Stimulated activated CD4-positive, alpha-beta T cell treated with anti-CD3 and anti-CD28 coated beads, Interleukin-4, amount 100 ng/mL, for 48 hours (primary cell): ENCODE results near the gene VANGL2.
A peak's percentile ranks its signal among the peaks of the same experiment; 100 is the strongest.

Experiments used
- DNase-seq, 2 donors: peaks; one replicate each; pipeline ENCODE4 v3.0.0-alpha.2; 2020; ENCODE audit warnings: low read depth in 2 of 2

The VANGL2 gene

DNA sequence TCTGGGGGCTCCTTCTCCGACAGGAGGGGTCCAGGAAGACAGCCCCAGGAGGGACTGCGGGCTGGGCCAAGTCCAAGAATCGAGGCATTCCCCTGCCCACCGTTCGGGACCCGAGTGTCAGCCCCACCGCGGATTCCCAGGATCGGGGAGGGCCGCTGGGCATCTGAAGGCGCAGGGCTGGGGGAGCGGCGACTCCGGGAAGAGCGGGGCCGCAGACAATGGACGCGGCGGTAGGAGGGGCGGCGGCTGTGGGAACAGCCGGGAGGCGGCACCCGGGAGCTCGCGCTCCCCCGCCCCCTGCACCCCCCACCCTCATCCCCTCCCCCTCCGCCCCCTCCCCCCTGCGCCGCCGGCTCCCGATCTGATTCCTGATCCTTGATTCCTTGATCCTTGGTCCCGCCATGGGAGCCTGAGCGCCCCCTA is at the start of gene VANGL2:
Gene VANGL2, plus strand, starts transcription at position 342 of the 423 bp plus-strand sequence. CDS start 15,274 bp downstream, outside the sequence.
- DNase-seq: peak; percentile 30 to 47

- no peak for DNase-seq
These were observed 48.7 kb upstream of the VANGL2 start for GRCh38 chr1:160351629-160352028.

DNA sequence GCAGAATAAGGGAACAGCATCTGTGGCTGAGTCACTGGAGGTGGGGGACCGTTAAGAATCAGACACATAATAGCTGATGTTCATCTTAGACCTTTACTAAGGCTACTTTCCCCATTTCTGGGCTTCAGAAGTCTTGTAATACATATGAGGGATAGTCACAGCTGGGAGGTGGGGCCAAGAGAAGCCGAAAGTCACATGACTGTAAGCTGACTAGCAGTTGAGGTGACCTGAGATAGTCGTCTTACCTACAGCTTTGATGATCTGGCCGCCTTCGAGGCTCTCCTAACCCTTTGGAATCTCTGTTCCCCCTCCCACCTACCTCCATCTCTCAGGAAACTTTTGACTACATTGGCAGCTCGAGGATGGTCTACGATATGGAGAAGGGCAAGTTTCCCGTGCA is 47.8 kb upstream of the VANGL2 start:
- no peak for DNase-seq

- no peak for DNase-seq
These were observed 47.1 kb upstream of the VANGL2 start for GRCh38 chr1:160353223-160353622.

DNA sequence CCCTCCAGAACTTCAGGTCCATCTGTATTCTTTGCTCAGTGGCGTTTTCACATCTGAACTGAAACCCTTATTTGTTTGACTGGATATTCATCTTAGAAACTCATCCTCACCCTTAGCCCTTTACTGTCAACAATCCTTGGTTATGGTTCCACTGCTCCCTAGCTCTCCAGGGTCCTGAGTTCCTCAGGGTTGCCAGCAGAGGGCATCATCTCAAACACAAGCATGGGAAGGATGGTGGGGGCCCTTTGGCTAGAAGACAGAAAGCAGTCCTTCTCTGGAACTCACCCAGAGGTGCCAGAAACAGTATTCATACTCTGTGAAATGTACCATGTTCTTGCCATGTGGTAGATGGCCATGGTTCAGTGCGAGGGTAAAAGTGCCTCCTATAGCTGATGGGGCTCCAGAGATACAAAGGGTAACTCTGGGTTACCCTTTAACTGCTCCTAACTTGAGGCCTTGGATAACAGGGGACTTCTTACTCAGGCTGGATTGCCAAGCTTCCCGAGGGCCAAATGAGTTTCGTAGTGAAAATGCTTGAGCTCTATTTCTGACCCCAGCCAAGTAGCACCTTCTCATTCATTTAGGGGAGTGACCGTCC is 45.9 kb upstream of the VANGL2 start:
- DNase-seq: no peak

GRCh38 chr1:160357286-160358002 is 42.9 kb upstream of the VANGL2 start:
- DNase-seq: no peak

DNA sequence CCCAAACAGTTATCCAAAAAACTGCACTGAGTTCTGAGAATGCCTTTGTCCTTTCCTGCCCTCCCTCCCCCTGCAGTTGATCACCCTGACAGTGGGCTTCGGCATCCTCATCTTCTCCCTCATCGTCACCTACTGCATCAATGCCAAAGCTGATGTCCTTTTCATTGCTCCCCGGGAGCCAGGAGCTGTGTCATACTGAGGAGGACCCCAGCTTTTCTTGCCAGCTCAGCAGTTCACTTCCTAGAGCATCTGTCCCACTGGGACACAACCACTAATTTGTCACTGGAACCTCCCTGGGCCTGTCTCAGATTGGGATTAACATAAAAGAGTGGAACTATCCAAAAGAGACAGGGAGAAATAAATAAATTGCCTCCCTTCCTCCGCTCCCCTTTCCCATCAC is 42.3 kb upstream of the VANGL2 start:
- no peak for DNase-seq

- DNase-seq: no peak
These were observed 40.7 kb upstream of the VANGL2 start for GRCh38 chr1:160359559-160360226.

- no peak for DNase-seq
These were observed 40.1 kb upstream of the VANGL2 start for GRCh38 chr1:160360227-160360695.

GRCh38 chr1:160361199-160361598 is 39.2 kb upstream of the VANGL2 start:
- DNase-seq: no peak

DNA sequence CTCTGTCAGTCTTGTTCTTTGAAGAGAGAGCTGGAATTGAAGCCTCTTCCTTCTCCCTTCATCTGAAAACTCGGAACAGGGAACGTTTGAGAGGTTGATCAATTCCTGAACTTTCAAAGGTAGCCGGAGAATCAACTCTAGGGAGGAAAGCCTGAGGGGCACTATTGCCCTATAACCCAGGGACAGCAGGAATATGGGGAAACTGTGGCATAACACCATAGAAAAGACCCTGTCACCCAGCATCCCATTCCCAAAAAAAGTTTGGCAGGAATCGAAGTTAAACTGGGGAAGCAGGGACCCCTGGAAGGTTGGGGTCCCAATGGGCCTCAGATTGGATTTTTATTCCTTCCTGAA is 38.6 kb upstream of the VANGL2 start:
- DNase-seq: no peak

DNA sequence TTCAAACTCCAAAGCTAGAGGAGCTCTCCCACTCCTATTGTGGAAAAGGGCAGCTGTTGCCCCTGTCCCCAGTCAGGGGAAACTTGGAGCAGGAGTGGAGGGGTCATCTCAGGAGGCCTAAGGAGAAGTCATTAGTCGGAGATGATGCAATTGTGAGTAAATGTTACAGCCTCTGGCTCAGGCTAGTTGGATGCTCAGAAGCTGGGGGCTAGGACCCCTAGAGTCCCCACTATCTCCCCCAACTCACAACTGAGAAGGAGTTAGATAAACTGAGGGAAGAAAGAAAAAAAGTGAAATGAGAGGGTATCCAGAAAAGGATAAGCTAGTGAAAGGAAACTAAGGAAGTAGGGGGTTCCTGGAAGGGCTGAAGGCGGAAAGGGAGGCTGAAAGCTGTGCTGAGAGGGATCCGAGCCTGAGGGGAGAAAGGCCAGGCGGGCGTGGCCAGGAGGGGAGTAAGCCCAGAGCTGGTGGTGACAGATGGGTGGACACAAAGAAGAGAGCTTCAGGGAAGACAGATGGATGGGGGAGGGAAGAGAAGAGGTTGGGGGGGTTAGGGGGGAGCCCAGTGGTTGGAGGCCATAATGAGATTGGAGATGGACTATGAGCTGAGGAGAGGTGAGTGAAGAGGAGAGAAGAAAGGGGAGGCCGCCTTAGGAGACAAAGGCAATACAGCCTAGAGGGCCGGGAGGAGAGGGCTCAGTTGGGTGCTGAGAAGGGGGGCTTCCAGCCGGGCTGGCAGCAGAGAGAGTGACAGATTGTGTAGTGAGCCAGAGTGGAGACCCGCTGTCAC is 38.0 kb upstream of the VANGL2 start:
- no peak for DNase-seq

GRCh38 chr1:160363010-160363409 is 37.4 kb upstream of the VANGL2 start:
- no peak for DNase-seq

GRCh38 chr1:160363951-160364735 is 36.2 kb upstream of the VANGL2 start:
- no peak for DNase-seq

DNA sequence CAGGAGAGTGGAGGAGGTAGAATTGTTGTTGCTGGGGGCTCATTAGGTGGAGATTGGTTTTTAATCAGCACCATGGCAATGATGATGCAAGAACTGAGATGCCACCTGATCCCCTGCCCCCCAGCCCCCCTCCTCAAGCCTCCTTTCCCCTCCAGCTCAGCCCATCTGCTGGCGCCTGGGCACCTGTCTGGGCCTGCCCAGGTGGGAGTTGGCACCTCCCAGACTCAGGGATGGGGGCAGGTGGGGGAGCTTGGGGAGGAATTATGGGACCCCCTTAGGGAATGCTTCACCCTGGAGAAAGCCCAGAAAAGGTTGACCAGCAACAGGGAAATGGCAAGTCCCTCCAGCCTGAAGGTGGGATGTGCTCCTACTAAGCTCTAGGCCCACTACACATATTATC is 35.0 kb upstream of the VANGL2 start:
- no peak for DNase-seq

GRCh38 chr1:160366731-160367515 is 33.4 kb upstream of the VANGL2 start, which contains the start of gene NHLH1:
Gene NHLH1 (plus strand): TSS chr1:160367071. CDS start chr1:160370732, 3,661 bp downstream.
- no peak for DNase-seq

DNA sequence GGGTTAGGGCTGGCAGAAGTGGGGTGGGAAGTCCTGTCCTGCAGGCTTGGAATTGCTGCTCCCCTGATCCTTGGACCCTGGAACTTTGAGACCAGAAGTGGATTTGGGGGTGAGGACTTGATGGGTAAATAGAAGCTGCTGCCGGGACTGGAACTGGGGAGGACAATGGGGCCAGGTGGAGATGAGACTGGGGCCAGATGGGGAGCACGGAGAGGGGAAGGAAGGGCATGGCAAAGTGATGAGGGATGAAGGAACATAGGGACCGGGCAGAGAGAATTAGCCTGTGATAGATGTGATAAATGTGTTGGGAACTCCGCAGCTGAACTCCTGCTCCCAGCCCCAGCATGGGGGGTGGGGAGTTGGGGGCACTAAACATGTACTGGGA is 32.9 kb upstream of the VANGL2 start:
- no peak for DNase-seq

GRCh38 chr1:160367934-160368923 is 32.1 kb upstream of the VANGL2 start:
- no peak for DNase-seq

DNA sequence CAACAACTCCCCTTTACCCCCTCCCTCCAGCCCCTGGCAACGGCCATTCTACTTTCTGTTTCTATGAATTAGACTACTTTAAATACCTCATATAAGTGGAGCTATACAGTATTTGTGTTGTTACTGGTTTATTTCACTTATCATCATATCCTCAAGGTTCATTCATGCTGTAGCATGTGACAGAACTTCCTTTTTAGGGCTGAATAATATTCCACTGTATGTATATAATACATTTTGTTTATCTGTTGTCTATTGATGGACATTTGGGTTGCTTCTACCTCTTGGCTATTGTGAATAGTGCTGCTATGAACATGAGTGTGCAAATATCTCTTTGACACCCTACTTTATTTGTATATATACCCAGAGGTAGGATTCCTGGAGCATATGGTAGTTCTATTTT is 31.3 kb upstream of the VANGL2 start:
- DNase-seq: no peak
